NCI-H748 (cell line): ENCODE data around the gene FNTB.

ENCODE experiments used
- DNase-seq: peaks from one replicate; lab custom pipeline; 2025; ENCODE audit not compliant: unreplicated experiment; lab: John Stamatoyannopoulos, UW

FNTB gene

DNA sequence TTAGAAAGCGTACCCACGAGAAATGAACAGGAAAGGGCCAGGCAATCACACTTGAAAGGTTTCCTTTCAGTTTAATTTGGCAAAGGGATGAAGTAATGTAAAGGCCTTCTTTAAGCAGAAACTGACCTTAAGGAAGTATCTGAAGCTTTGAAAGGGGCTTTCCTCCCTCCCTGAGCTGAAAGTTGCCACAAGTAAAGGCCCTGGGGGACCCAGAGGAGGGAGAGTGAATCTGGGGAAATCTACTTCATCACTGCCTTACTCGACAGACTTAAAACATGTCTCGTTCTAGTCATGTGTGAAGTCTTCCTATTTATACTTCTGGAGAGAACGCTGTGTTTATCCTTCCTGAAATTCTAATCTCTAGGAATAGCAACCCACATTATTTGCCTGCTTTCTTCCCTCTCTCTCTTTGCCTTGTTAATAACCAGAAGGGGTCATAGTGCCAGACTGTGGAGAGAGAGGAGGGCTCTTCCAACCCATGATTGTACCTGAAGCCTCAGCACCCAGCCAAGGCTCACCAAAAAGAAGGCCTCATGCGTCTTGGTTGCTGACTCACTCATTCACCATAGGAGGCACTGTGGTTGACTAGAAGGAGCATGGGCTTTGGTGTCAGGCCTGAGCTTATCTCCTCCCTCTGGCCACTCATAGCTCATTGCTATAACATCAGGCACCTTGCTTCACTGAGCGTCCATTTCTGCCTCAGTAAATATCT, 33.9 kb upstream of the FNTB start:
- DNase-seq: no peak

DNA sequence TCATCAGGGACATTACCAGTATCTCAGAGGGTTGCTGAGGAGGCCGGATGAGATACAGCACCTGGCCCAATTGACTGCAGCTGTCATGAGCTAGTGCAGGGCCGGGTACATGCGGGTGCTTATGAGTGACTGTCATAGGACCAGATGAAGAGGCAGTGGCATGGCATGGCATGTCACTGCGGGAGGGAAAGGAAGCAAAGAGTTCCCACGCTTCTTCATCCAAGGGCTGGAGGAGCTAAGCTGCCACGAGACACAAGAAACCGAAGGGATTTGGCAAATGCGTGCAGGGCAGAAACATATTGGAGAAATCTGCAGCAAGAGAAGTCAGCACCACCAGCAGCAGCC, 33.4 kb upstream of the FNTB start:
- no peak for DNase-seq

DNA sequence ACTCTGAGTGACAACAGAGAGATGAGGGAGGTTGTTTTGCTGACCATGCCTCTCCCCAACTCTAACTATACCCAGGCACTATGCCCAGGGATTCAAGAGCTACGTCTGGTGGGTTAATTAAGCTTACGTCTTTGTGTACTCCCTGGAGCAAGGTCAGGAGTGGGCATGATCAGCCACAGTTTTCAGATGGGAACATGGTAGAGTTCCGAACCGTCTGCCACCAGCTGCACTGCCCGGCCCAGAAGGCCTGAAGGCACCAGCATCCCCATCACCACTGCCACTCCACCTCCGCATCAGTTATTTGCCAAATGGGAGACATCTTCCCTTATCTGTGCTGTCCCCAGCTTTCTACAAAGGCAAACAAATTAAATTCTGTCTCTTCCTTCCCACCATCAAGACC, 33.0 kb upstream of the FNTB start:
- no peak for DNase-seq

DNA sequence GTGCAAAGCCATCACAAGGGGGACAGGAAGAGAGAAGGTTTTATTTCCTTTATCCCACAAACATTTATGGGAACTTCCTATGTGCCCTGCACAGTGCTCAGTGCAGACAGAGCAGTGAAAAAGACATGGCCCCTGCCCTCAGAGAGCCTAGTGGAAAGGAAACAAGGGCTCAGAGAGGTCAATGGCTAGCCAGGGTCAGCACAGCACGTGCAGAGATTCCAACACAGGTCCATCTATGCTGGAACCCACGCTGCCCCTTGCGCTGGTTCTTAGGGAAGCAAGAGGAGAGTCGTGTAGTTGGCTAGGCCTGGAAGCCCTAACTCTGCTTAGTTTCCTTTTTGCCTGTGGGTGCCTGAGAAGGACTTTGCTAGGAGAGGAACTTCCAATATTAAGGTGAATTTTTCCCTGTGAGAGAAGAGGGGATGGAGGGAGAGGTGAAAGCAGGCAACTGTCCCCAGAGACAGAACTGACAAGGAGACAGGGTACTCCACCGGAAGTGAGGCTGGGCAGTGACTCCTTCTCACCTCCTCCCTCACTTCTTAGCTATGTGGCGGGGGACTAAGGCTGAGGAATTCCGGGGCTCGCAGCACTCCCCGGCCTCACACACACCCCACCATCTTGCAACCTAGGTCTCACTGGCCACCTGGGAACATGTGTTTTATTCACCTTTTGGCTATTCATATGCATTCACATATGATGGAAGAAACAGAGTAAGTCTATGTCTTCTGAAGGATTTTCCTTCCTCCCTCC, 32.0 kb upstream of the FNTB start:
- DNase-seq: no peak

DNA sequence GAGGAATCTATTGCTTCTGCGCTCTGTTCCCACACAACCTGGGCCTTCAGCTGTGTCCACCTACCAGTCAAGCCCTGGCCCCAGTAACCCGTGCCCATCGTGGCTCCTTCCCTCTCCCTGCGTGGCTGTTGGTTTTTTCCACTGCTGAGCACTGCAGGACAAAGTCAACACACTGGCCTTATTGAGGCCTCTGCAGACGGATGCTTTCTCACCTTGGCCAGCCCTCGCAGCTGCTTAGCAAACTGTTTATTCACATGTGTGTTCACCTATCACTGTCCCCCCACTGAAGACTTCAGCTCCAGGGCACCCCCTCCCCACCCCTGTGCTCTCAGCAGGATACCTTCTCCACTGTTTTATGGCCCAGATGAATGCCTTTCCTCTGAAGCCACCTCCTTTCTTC, 31.4 kb upstream of the FNTB start:
- DNase-seq: no peak

DNA sequence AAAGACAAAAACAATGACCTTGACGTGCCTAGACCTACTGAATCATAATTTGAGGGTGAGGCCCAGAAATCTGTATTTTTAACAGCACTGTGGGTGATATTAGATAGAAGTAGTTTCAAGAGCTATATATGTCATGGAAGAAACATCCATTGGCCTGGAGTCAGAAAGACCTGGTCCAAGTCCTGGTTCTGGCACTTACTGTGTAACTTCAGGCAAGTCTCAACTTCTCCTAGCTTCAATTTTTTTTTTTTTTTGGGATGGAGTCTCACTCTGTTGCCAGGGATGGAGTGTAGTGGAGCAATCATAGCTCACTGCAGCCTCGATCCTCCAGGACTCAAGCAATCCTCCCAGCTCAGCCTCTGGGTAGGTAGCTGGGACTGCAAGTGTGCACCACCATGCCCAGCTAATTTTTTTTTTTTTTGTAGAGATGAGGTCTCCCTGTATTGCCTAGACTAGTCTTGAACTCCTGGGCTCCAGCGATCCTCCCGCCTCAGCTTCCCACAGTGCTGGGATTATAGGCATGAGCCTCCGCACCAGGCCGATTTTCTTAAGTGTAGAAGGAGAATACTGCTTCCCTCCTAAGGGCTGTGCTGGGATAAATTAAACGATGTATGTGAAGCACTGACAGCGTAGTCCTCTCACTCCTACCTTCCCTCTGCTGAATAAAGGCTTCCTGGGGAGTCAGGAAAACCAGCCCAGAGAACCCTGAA, 29.8 kb upstream of the FNTB start:
- DNase-seq: no peak

DNA sequence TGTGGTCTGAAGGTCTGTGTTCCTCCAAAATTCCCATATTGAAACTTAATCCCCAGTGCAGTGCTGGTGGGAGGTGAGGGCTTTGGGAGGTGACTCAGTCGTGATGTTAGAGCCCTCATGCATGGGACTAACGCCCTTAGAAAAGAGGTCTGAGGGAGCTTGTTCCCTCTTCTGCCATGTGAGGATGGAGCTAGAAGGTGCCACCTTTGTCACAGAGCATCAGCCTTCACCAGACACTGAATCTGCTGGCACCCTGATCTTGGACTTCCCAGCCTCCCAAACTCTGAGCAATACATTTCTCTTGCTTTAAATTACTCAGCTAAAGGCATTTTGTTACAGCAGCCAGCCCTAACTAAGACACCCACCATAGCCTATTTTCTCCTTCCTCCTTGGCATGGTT, 28.5 kb upstream of the FNTB start:
- DNase-seq: no peak

DNA sequence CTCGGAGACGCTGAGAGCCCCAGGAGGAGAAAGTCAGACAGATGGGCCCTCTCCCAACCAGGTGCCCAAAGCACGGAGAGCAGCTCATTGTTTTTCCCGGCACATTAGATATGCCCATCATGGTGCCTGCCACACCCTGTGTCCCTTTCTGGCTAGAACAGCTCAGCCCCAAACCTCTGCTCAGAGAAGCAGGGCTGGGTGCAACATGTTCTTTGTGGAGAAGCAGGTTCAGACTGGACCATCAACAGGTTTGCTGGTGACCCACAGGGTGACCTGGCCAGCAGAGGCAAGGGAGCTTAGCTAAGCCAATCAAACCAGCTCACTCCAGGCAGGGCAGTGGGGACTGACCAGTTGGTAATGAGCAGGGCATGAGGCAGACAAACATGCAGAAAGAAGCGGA, 28.0 kb upstream of the FNTB start:
- no peak for DNase-seq

DNA sequence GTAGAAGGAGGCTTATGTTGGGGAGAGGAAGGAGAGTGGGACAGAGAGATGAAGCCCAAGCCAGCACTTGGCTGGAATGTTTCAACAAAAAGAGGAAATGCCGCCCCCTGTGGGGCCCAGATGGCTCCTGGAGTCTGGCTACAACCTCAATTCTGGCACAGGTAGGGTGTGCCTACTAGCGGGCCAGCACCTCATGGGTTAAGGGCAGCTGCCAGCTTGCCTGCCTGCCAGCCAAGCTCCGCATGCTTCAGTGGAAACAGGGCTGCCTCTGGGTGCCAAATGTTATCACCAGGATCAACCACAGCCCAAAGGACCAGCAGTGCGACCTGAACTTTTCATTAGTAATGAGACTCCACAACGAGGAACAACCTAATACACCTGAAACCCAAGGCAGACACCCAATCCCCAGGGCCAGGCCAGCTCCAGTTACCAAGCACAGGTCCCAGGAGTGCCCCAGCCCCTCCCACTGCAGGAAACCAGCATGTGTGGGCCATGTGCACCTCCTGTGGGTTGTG, 25.9 kb upstream of the FNTB start:
- no peak for DNase-seq

DNA sequence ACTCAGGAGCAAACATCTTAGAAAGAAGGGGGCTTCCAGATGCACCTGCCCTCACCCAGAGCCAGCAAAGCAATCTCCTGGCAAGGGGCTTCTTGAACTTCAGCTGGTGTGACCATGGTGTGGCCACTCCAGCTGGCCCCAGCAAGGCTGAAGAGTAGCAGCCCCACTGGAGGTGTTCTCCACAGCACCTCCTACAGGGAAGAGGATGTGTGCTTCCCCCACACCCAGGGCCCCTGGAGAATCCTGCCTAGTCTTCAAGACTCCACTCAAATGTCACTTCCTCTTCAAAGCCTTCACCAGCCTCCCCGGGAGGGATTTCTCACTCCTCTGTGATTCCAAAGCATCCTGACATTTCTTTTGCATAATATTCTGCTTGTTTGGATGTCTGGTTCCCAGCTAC, 23.1 kb upstream of the FNTB start:
- no peak for DNase-seq

DNA sequence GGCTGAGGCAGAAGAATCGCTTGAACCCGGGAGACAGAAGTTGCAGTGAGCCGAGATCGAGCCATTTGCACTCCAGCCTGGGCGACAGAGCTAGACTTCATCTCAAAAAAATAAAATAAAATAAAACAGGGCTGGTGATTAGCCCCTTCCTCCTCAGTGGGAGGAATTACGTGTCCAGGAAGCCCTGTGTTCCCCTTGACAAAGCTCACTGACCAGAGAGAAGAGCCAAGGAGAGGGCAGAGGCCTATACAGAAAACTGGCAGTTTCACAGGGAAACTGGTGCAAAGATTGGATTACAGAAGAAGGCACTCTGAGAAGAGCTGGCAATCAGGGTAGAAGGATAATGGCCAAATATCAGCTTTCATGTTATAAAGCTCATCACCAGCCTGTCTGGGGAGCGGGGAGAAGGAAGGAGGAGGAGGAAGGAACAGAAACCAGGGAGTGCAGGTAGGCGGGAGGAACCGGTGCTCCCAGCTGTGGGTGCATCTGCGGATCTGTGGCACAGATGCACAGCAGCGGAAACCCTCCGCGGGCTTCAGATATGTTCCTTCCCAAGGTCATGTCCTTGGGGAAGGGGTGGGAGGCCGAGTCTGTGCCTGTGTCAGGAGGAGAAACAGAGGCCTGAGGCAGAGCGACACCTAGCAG, 21.2 kb upstream of the FNTB start:
- DNase-seq: no peak

DNA sequence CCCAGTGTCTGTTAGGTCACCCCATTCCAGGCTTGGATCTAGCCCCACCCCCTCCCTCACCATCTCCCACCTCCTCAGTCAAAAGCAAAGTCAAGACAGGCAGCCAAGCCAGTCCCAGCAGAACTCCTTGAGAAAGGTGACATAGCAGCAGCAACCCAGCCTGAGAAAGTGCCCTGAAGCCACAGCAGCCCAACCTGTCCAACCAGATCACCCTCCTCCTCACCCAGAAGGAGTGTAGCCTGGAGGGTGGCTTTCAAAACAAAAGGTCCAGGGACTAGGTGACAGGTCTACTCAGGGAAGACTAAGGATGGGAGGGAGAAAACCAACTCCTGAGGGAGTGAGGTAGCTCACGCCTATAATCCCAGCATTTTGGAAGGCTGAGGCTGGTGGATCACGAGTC, 19.7 kb upstream of the FNTB start:
- DNase-seq: no peak

DNA sequence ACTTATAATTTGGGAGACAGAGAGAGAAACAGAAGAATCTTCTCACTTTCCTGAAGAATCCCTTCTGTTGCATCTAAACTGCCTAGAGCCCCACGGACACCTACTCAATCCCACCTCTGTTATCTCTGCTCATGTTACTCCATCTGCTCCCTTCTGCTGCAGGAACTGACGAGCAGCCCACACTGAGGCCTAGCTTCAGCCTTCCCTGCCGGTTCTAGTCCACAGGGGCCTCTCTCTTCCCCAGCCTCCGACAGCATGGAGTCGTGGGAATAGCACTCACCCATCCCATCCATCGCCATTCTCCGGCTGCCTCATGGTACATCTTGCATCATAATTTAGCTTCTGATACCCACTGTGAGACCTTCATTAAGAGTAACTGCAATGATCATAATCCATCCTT, 18.5 kb upstream of the FNTB start:
- no peak for DNase-seq

DNA sequence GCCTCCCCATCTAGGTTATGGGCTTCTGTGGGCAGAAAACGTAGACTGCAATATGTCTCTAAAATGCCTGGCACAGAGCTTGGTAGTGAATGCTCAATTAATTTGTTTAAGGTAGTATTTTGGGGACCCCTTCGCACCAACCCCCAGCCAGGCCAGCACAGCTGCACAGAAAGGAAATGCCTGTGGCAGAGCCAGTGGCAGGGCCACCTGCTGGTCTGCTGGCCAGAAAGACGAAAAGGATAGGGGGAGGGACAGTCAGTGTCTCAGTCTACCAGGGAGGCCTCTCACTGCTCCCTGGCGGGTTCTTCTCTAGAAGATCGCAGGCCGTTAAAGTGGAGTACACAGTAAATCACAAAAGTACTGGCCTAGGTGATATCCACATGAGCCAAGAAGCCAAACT, 18.0 kb upstream of the FNTB start:
- no peak for DNase-seq

DNA sequence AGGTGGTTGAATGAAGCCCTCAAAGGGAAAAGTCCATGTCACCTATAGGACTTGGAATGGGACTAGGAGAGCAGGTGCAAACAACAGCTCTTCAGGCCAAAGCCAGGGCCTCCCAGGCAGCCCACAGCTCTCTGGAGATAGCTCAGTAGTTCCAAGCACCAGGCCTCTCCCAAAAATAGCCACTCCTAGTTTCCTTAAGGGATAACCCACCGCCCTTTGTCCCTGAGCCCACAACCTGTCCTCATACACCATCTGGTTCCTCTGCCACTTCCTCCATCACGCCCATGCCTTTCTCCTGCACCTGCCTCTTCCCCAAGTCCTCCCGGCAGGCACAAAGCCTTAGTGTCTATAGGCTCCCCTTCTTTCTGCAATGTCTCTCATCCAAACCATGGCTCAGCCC, 16.7 kb upstream of the FNTB start:
- no peak for DNase-seq

DNA sequence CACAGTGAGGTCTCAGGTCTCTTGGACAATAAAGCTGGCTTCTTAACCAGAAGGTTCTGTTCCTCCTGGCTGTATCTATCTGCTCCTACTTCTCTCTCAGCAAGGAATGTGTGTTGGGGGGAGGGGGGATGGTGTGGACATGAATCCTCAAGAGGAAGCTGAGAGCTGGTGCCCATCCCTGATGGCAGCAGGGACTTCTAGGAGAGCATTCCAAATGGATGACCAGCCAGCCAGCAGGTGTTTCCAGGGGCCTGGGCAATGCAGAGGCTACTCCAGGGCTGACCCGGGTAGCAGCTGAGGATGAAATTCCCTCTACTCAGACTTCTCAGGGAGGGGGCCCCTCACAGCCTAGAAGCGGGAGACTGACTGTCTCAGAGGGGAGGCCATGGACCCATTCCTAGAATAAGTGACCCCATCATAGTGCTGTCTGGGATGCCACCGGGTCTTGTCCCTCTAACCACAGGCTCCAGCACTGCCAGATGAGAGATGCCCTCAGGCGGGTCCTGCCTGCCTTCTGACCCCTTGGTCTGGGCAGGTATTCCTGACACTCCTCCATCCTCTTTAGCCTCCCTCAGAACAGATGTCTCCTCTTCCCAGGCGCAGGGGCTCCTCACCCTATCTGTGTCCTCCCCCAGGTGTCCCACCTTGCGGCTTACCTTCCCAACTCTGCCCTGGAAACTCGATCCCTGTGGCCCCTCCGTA, 15.8 kb upstream of the FNTB start:
- DNase-seq: peak; percentile 9

DNA sequence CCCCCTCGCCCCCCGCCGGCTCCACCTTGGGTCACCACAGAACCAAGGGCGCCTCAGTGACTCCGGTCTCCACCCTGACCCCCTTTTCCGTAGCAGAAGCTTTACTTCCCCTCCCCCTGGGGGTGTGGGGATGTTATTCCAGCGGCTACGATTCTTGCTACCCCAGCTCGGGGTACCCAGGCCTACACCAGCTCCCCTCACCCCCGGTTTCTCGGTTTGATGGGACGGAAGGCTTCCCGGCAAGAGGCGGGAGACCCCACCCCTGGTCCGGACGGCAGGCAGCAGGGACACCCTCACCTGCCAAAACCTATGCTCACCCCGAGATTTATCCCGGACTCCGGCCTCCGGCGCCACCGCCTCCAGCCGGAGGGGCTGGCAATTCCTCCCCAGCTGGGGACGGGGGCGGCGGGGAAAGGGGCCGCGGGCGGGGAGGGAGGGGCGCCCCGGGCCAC, 15.2 kb upstream of the FNTB start:
- DNase-seq: peak; percentile 43

DNA sequence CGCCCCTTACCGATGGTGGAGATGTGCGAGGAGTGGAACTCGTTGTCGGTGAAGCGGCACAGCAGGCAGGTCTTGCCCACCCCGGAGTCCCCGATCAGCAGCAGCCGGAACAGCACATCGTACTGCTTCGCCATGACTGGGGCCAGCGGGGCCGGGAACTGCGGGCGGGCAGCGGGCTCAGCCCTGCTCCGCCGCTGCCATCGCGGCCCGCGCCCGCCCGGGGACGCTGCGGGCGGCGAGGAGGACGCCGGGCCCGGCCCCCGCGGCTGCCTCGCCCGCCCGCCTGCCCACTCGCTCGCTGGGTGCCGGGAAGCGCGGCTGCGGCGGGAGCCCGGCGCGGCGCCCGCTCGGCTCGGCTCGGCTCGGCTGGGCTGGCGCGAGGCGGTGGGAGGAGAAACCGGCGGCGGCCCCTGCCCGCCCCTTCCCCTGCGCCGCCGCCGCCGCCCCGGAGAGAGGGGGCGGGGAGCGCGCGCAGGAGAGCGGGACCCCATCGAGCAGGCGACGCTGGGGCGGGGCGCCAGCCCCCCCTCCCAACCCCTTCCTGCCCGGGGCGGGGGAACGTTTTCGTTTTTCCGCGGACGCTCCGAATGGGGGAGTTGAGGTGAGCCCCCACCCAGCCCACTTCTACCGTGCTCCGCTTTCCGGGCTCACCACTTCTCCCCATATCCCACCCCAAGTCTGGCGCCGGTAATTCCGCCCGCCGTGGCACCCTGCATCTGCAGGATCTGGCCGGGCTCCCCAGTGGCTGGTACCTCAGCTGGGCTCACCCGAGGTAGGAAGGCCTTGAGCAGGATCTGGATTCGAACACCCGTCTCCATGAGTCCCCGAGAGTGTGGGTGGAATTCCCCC, 14.5 kb upstream of the FNTB start, which contains the start of gene RAB15:
TSS of gene RAB15 (minus strand) at position 394 of the 849 bp plus-strand sequence. CDS start at position 134, 260 bp downstream.
- DNase-seq: peak; percentile 61

DNA sequence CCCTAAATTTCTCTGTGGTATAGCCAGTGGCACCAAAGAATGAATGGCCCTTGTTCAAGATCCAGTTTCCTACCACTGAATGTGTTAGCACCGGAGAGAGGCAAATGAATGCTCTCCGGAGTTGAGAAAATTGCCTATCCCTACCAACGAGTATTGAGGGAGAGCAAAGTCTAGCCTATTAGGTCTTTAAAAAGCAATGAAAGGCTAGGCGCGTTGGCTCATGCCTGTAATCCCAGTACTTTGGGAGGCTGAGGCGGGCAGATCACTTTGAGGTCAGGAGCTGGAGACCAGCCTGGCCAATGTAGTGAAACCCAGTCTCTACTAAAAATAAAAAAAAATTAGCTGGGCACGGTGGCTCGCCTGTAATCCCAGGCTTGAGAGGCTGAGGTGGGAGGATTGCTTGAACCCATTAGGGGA, 13.7 kb upstream of the FNTB start:
- peak; percentile 25 for DNase-seq

DNA sequence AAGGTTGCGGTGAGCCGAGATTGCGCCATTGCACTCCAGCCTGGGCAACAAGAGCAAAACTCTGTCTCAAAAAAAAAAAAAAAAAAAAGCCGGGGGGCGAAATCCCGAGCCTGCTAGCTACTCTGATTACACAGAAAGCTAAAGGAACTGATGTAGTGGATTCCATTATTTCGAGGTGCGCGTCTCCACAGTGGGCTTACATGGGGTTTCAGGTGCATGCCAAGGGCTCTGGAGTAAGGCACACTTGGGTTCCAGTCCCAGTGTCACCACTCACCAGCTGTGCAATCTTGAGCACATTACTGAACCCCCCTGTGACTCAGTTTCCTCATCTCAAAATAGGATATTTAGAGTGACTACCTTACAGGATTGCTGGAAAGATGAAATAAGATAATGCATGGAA, 12.9 kb upstream of the FNTB start:
- no peak for DNase-seq
